22Rv1 (cell line): ENCODE data around the gene CREBL2.

Experiments used
- H3K27ac ChIP-seq: fragments of 450-650 bp; 2 replicates; pipeline ENCODE4 v1.5.1; 2017
- CTCF ChIP-seq: fragments of 450-650 bp; IDR thresholded peaks from 2 replicates; pipeline ENCODE4 v1.5.1; 2017; ENCODE audit warnings: mild to moderate bottlenecking
- ZFX ChIP-seq: fragments of 450-650 bp; IDR thresholded peaks from 2 replicates; pipeline ENCODE4 v1.6.1; 2017; ENCODE audit warnings: antibody characterized with exemption, borderline replicate concordance

Gene CREBL2

GRCh38 chr12:12654691-12655460, 43.2 kb downstream of the CREBL2 start:
- TF ChIP-seq ZFX: no peak
- TF ChIP-seq CTCF: no peak
- H3K27ac ChIP-seq: no peak overlapping the region

DNA sequence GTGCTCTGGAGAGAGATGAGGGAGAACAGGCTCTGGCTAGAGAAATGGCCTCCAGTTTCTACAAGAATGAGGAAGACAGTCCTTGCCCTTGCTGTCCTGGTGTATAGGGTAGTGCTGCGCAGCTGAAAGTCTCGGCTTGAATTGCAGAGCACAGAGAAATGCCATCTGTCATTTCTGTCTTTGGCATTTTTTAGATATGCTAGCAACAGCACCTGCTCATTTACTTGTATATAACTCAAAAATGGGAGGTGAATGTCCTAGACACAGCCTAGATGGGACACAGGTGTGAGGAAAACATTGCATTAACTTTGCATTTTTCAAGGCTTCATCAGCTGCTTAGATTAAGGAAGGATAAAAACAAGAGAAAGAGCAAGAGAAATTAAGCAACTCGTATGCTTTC, 48.5 kb downstream of the CREBL2 start:
- TF ChIP-seq ZFX: no peak
- no peak for TF ChIP-seq CTCF
- H3K27ac ChIP-seq: no peak overlapping the region

- no peak for TF ChIP-seq CTCF
- no peak for TF ChIP-seq ZFX
- no peak overlapping the region for H3K27ac ChIP-seq
Measured at GRCh38 chr12:12661086-12661856, 49.6 kb downstream of the CREBL2 start.

- H3K27ac ChIP-seq: no peak overlapping the region
- TF ChIP-seq CTCF (no peak), ZFX (no peak)
Measured at GRCh38 chr12:12663644-12664294, 52.1 kb downstream of the CREBL2 start.

- TF ChIP-seq ZFX (no peak), CTCF (no peak)
- H3K27ac ChIP-seq: no peak overlapping the region
Measured at GRCh38 chr12:12665194-12665593, 53.5 kb downstream of the CREBL2 start.

- no peak overlapping the region for H3K27ac ChIP-seq
- no peak for TF ChIP-seq CTCF
- no peak for TF ChIP-seq ZFX
Measured at GRCh38 chr12:12668005-12668404, 56.3 kb downstream of the CREBL2 start.
